Stimulated activated CD8-positive, alpha-beta memory T cell treated with anti-CD3 and anti-CD28 coated beads, Interleukin-12 subunit alpha, Interleukin-12 subunit beta, amount 100 ng/mL, for 4 hours (primary cell): ENCODE data around the gene NOP14.
"Not testable (repeated sequence)": the region's sequence is repeated elsewhere in the genome, so short reads cannot be mapped to it uniquely, and the experiment has no call there.

Experiments
- DNase-seq: peaks from one replicate; pipeline ENCODE4 v3.0.0-alpha.2; 2020; ENCODE audit warnings: low read depth

NOP14 gene

DNA sequence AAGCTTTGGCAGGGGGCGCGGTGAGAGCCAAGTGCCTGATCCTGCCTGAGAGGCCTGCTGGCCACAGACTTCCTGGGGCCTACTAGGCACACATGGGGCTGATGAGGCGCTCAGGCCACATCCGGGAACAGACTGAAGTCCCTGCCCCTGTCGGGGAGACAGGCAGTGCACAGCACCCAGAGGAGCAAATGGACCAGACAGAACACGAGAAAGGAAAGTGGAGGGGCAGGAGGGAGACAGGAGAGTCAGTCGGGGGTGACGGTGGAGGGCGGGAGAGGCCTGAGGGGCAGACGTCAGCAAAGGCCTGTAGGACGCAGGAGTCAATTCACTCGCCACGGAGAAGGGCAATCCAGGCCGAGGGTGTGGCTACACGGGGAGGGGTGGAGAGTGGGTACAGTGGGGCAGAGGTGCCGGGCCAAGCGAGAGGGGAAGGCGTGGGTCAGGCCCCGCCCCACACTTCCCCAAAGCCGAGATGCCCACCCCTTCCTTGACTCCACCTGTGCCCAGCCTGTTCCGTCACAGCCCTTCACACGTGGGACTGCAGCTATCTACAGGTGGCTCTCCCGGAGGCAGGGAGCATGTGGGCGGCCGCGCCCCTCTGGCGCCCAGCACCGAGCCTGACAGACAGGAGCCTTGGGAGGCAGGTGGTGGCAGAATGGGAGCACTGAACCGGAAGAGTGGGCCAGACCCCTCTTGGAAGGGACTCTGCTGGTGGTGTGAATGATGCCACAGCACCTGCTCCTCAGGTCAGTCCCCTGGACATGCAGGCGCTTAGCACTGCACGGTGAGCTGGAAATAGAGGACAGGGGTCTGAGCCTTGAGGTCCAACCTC is 20.5 kb downstream of the NOP14 start:
- no peak for DNase-seq

DNA sequence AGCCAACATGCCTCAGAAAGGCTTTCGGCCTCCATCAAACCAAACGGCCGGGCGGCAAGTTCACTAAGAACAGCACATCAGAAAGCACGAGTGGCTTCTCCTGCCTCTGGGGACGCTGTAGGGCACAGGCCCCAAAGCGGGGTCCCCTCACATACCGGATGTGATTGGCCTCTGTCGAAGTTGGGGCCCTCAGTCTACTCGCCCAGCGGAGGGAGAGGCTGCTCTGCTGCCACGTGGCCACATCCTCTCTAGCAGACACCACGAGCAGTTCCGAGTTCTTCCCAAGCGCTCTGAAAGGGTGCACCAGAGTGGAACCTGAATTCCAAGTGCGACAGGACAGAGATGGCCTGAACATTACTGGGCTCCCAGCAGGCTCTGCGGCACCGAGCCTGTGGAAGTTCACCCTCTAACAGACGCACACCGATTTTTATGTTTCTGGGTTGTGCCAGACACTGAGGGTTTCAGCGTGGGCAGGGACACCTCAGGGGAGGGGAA is 21.1 kb downstream of the NOP14 start:
- no peak for DNase-seq

DNA sequence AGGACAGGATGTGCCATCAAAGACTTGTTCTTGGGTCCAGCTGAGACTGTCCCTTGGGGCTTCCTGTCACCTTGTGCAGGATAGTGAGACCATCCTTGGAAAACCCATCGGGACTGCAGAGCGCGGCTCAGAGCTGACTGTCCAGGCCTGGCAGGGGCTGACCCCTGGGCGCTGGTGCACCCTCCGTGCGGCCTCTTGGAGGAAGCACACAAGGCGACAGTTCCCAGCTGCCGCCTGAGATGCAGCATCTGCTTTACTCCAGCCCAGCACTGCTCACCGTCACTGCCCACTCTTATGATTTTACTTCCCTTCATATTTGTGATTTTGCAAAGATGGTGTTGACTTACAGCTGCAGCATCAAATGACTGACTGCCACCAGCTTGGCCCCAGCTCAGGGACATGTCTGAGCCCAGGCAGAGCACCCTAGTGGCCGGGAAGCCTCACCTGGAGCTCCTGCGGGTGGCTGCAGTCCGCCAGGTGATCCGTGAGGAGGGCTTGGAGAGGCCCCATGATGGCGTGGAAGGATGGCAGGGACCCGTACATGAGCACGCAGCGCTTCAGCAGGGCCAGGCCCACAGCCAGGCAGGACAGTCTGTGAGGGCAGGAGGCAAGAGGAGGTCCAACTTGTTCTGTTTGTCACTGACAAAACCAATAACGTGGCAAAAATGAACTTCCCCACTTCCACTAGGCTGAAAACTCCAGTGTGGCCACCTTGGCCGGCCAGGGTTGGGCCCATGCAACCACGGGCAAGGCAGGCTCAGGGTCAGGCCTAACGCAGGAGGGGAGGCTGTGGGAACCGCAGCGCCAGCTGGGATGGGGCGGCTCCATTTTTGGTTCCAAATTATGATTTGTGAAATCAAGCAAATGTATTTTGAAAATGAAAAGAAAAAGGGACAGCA is 21.8 kb downstream of the NOP14 start:
- DNase-seq: no peak

DNA sequence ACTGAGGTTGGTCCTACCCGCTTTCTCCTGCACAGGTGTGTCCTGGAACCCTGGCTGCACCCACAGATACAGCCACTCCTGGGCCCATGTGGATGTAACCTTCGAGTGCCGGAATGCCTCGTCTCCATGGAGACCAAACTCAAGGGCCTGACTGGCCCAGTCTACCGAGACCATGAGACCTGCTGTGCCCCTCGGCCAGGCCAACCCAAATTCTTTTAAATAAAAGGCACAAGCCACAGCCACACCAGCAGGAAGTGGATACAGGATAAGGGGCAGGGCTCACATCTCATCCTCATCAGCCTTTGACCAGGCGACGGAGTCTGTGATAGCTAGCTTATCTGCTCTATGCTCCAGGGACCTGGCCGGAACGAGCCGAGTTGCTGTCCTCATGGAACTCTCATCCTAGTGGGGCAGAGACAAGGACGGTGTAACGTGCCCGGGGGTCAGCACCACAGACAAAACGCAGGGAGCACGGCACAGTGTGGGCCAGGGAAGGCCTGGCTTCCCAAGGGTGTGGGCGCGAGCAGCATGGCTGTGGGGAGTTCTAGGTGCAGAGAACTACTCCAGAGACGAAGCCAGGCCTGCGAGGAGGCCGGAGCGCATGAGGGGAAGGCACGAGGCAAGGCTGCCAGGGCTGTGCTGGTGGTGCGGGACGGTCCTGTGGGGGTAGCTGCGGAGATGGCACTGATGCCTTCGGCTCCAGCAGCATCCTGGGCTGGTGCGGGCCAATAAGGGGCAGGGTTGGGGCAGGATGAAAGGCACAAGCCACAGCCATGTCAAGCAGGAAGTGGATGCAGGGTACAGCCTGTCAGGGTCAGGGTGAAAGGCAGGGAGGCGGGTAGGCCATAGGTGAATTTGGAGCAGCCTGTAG is 22.7 kb downstream of the NOP14 start:
- no peak for DNase-seq

DNA sequence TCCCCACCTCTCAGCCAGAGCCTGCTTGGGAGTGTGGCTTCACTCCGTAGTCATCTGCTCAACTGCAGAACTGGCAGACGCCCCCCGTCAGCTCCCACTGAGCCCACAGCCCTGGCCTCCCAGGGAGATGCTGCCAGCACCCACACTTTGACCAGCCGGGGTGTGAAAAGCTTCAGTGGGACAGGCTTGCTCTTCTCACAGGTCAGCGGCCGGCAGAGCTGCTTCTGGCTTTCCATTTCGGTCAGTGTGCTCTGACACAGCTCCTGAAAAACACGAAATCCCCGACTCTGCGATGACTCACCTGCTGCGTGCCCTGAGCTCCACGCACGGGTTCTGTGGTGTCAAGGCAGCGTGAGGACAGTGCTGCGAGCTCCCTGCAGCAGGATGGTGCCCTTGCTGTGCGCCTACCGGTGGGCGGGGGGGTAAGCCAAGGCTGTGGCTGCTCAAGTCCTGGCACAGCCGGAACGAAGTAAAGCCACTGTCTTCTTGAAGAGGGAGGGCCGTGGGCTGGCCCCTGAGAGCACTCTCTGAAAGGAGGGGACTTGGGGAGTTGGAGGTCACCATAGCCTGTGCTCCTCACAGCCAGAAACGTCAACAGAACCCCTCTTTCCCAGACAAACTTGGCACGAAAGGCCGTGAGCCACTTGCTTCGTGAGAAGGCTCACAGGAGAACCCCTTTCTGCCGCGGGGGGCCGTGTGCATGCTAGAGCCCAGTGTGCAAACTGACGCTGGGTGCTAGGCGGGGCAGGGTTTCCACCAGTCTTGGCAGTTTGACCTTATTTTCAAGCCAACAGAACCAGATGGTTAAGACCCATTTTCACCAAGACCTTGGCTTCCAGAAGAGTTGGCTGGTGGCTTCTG is 23.6 kb downstream of the NOP14 start:
- no peak for DNase-seq

DNA sequence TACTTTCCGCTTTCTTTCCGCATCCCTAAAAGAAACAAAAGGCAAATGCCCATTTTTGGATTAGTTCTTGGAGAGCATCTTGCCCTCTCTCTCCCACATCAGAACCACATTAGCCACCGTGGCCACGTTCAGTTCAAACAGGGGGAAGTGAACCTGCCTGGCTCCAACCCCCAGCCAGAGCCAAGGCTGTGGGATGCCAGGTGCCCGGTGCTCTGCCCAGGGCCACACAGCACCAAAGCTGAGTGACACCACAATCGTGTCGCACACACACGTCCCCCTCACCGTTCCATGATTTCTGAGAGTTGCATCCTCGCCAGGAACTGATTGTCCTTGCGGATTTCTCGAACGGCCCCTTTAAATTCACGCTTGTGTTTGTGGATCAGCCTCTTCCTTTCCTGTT is 24.3 kb downstream of the NOP14 start:
- DNase-seq: no peak

DNA sequence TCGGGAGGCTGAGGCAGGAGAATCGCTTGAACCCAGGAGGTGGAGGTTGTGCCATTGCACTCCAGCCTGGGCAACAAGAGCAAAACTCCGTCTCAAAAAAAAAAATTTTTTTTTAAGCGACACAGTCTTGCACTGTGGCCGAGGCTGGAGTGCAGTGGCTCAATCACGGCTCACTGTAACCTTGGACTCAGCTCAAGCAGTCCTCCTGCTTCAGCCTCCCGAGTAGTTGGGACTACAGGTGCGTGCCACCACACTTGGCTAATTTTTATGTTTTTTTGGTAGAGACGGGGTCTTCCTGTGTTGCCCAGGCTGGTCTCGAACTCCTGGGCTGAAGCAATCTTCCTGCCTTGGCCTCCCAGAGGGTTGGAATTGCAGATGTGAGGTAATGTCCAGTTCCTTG is 24.8 kb downstream of the NOP14 start:
- not testable (repeated sequence) for DNase-seq

DNA sequence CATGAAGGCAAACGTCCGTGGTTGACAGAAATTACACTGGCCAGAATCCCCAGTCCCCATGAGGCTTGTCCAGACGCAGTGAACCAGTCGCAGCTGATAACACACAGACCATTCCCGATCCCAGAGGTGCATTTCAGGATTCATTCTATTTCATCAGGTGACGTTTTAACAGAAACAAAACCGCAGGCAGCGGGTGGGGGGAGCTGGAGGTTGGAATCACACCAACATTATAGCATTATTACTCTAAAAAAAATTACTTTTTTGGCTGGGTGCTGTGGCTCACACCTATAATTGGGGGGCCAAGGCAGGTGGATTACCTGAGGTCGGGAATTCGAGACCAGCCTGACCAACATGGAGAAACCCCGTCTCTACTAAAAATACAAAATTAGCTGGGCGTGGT is 25.2 kb downstream of the NOP14 start:
- DNase-seq: no peak

DNA sequence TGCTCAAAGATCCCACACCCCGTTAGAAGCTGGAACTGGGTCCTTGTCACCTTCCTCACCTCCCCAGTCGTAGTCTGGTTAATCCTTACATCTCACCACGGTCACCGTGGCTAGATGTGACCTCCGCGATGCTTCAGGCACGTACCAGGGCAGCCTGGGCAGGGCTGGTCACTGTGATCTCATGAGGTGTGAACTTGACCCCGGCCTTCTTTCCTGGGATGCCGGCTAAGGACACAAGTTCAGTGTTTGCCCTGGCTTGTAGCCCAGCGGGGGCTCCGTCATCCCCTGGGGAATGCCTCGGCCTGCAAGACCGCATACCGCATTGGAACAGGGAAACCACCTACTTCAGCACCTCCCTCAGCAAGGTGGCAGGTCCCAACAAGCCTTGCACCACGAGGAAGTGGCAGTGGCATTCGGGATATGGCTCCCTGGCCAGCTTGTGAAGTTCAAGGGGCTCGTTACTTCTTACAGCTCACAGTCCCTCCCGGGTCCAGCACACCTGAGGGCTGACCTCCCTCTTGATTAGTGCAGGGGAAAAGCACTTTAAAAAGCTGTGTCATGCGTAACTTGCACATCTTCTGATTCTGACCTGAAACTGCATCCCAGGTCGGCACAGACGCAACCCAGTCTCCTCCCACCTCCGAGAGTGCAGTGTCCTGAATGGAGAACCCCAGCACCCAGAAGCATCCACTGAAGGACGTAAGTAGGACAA is 25.9 kb downstream of the NOP14 start:
- DNase-seq: no peak

DNA sequence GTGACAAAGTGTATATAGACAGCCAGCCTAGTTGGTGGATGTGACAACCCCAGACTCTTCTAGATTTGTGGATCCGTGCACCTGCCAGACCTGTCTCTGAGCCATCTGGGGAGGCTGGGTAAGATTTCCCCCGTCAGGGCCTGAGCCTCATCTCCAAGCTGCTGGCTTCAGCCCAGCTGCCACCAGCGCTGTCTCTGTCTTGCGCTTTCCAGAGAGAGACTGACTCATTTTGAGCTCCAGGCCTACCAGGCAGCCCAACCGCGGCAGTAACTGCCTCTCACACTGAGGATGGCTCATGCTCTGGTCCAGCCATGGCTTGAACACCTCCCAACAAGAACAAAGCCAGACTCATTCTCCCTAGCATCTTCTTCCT is 26.4 kb downstream of the NOP14 start:
- no peak for DNase-seq

DNA sequence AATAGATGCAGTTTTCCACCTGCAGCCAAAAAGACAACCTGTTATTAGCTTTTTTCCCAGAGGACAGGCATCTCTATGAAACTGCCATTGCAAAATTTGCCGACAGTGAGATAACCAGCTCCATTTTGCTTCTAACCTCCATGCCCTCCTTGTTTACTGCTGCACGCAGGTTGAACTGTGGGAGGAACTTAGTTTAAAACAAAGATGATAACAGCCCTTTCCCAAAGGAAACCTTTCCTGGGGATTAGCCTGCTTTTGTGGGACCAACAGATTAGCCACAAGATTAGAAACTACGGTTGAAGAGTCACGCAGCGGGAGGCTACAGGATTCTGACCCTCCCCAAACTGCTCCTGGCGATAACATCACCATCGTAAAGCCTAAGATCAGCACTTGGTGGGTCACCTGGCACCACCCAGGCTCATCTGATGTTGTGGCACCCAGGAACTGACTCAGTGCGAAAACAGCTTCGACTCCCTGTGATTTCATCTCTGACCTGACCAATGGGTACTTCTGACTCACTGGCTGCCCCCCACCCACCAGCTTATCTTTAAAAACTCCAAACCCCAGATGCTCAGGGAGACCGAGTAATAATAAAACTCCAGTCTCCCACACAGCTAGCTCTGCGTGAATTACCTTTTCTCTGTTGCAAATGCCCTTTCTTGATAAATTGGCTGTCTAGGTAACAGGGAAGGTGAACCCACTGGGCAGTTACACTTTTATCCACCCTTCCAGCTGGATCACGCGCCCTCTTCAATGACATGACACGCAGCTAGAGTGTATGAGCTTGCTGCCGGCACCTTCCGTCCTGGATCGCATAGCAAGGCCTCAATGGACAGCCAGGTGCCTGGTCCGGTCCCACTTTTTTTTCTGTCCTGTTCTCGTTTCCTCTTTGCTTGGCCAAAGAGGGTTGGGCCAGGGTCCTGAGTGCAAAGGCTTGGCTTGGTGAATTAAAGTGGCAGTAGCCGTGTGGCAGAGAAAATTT is 27.2 kb downstream of the NOP14 start:
- no peak for DNase-seq

DNA sequence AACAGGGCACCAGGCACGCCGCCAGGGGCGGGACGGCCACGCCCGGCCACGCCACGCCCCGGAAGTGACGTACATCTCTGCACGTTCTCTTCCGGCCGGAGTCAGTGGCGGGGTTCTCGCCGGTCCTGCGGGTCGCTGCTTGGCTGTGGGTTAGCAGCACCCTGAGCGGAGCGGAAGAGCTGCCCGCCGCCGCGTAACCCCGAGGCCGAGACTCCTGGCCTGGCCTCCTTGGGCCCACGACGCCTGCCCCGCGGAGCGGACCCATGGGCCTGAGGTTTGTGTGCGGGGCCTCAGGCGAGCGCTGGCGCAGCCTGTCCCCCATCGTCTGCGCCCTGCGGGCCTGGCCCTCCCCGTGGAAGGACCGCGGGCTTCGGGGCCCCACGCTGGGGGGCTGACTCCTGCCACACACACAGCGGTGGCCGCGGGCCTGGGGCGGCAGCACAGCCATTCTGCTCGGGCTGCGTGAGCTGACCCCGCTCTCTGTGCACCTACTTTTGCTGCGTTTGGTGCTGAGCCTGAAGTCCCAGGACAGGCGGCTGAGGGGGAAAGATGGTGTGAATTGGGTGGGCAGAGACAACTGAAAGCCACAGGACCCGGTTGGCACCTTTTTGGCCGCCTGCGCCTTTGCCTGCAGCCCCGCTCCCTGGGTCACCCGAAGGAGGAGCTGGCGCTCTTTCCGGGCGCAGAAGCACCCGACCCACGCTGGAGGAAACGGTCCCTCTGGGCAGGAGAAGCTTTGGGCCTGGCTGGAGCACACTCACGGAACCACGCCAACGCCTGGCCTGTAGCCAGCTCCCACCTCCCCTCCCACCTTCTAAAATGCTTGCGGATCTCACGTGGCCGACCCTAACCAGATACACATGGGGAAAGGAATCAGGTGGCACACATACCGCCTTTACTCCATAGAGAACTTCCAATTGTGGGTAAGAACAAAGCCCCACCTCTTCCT is 28.1 kb downstream of the NOP14 start:
- peak; percentile 94 for DNase-seq

DNA sequence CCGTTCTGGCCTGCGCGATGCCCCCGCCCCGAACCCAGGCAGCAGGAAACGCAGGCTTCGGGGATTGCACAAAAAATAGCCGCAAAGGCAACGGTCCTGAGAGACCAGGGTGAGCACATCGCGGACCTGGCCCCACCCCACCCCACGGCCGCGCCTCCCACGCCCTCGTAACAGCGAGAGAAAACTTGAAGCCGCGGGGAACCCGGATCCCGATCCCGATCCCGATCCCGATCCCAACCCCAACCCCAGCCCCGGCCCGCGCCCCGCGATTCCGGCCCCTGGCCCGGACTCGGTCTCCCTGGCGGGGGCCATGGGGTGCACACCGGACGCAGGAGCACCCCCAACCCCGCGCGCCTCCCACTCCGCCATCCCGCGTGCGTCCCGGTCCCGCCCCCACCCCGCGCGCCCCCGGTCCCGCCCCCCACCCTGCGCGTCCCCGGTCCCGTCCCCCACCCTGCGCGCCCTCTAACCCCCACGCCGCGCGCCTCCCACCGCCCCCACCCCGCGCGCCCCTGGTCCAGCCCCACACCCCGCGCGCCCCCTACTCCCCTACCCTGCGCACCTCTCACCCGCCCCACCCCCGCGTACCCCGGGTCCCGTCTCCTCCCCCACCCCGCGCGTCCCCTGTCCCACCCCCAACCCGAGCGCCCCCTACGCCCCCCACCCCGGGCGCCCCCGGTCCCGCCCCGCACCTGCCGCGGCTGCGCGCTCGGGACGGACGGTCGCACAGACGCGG is 29.0 kb downstream of the NOP14 start:
- DNase-seq: peak; percentile 38

DNA sequence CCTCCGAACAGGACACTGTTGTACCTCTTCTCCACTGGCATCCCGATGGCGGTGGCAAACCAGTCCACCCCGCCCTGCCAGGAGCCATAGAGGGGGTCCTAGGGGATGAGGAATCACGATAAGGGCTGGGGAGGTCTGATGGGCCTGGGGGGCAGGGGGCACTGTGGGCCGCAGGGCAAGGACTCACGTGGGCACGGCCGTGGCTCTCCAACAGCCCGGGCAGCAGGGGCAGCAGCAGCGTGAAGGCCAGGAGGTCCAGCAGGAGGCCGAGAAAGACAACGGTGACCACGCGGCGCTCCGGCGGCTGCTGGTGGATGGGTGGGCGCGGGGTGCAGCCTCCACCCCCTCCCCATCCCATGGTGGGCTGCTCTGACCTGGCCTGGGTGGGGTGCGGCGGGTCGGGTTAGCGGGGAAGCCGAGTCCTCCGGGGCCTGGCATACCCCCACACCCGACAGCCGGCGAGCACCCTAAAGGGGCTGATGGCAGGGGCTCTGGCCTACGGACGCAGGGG is 29.6 kb downstream of the NOP14 start:
- no peak for DNase-seq

DNA sequence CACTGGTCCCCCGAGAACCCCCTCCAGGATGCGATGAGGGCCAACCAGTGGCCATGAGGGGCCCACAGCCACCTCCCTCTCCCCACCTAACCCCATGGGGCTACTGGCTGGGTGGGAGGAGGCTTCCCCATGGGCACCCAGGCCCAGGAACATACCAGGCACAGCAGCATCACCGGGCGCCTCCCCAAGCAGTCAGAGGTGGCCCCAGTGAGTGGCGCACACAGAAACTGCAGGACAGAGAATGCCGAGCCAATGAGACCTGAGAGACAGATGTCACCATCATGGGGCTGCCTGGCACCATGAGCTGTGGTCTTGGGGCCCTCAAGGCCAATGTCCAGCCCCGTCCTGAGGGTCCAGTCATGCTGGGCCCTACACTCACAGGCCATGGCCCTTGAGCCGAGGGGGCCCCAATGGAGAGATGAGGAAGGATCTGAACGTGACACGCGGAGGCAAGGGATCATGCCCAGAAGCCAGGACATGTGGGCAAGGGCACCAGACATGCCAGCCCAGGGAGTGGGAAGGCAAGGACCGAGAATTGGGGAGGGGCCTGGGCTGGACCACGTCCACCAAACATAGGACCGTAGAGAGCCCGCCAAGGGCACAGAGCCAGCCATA is 30.1 kb downstream of the NOP14 start:
- DNase-seq: no peak

DNA sequence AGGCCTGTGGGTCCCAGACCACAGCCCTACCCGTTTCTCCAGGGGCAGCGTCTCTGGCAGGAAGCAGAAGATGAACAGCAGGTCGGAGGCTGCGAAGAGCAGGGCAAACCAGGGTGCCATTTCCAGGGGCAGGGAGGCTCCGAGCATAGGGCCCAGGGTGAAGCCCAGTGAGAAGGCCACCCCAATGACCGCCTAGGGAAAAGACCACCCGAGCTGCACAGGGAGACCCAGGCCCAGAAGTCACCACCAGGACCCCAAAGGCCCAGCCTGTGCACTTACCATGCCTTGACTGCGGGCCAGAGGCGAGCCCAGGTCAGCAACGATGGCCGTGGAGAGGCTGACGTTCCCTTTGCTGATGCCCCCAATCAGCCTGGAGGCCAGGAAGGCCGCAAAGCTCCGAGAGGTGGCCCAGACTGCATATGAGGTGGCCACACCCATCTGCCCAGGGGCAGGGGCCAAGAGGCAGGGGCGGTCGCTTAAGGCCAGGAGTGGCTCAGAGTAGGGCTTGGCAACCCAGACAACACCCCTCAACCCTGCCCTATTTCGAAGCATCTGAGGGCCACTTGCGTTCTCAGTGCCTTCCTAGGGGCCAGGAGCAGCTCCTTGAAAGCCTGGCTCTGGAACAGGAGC is 30.8 kb downstream of the NOP14 start:
- no peak for DNase-seq
